SK-N-MC (cell line): ENCODE data around the gene TXN2.

Source experiments
- EZH2 ChIP-seq: fragments of 200-600 bp; sonication (generic); IDR thresholded peaks from one replicate; pipeline ENCODE4 v1.6.1; 2017; ENCODE audit warnings: antibody characterized with exemption
- POLR2AphosphoS5 ChIP-seq: IDR thresholded peaks from 2 replicates; pipeline ENCODE4 v1.6.1; 2012; ENCODE audit warnings: mild to moderate bottlenecking, low read depth, low read length, borderline replicate concordance

GRCh38 chr22:36497910-36498665 lies 16.6 kb upstream of the TXN2 start:
- TF ChIP-seq POLR2AphosphoS5 (no peak), EZH2 (no peak)
